ENCODE results near the gene H3-3A.
A peak's percentile ranks its signal among the peaks of the same experiment; 100 is the strongest.

Gene H3-3A

DNA sequence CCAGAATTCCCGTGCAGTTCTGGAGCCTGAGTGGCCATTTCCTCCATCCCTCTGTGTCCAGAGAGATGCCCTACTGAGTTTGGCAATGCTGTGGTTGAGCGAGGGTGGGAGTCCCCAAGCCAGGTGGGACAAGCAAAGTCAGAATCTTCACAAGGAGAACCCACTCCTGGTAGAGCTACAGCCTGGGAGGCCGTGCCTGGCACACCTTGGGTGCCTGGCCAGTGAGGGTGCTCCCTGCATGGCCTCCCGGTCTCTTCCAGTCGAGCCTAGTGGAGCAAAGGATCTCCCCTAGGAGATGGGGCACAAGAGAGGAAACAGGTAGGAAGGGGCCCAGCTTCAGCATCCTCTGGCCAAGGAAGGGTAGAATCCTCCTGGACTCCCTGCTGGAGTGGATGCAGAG lies 57.9 kb downstream of the H3-3A start:
- in situ Hi-C loops (cut with MboI; ENCODE audit: low sequenced_read_pairs) = no loop called here
- Histone ChIP-seq H3K9me3 (no peaks in the 10 kb centered on the region), H3K36me3 (replicated peaks) (no peaks in the 10 kb centered on the region), H3K4me3 (no peak overlapping the region), H3K4me1 (peaks cover 12% of the 10 kb centered on the region), H3K27me3 (ENCODE audit: low read depth) (no peaks in the 10 kb centered on the region)
- no peak for DNase-seq (ENCODE audit: low spot score in 2 of 2)

DNA sequence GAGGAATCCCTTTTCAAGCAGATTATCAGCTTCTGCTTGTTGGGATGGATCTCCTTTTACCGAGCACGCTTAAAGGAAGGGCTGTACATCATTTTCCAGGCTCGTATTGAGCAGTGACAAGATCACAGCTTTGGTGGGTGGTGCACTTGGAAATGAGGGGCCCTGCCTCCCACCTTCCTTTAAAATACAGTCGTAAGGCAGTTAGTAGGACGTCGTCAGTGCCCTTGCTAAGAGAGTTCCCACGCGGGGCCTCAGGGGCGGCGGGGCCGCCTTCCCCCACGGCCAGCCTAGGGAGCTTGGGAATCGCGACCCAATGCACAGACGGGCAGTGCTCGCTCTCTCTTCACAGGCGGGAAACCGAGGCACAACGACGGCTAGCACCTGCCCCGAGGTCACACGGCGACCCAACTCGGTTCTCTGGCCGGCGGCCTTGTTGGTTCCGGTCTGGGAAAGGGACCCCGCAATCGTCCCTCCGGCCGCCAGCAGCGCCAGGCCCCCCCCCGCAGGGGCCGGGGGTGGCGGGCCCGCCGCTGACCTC lies 58.6 kb downstream of the H3-3A start:
- Histone ChIP-seq H3K36me3 (replicated peaks) (no peaks in the 10 kb centered on the region), H3K4me1 (peaks cover 12% of the 10 kb centered on the region), H3K4me3 (peak overlapping the region; percentile 46), H3K27me3 (ENCODE audit: low read depth) (no peaks in the 10 kb centered on the region), H3K9me3 (no peaks in the 10 kb centered on the region)
- no peak for DNase-seq (ENCODE audit: low spot score in 2 of 2)
- in situ Hi-C loops (cut with MboI; ENCODE audit: low sequenced_read_pairs) = no loop called here

Data from HAP-1 (cell line).